ENCODE results near the gene NAA16.
A peak's percentile ranks its signal among the peaks of the same experiment; 100 is the strongest.
"Not testable (repeated sequence)": the region's sequence is repeated elsewhere in the genome, so short reads cannot be mapped to it uniquely, and the experiment has no call there.

NAA16 gene

GRCh38 chr13:41310963-41311405 lies at the start of gene NAA16:
Gene NAA16 (plus strand): TSS chr13:41311267. CDS start chr13:41311529, 262 bp downstream.
- peak; percentile 83 for DNase-seq

DNA sequence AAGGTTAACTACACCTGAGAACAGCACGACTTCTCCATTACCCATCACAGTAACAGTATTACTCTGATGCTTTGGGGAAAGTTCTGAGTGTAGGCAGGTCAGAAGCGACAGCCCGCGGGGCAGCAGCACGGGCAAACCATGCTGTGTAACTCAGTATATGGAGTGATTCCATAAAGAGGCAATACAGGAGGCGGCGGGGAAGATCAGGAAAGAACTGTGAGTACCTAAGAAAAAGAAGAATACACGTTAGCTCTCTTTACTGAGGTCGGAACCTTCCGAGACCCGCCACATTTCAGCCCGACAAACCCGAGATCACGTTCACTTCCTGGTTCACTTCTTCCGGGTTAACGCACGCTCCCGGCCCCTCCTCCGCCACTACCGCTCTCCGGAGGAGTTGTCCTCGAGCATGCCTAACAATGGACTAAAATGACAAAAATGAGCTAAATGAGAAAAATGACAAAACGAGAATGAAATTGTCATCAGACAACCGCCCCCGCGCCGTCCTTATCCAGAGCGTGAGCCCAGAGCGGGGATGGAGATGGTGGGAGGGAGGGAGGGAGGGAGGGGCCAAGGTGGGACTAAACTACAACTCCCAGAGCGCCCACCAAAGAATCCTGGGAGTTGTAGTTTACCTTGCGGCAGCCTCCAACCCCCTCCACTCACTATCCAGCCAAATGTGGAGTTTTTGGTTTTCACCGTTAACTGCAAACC lies 47.7 kb upstream of the NAA16 start, which contains the start of gene MTRF1:
TSS of gene MTRF1 (minus strand) at position 316 of the 711 bp plus-strand sequence. CDS start 2,669 bp downstream, outside the sequence.
- DNase-seq = peak; percentile 80

DNA sequence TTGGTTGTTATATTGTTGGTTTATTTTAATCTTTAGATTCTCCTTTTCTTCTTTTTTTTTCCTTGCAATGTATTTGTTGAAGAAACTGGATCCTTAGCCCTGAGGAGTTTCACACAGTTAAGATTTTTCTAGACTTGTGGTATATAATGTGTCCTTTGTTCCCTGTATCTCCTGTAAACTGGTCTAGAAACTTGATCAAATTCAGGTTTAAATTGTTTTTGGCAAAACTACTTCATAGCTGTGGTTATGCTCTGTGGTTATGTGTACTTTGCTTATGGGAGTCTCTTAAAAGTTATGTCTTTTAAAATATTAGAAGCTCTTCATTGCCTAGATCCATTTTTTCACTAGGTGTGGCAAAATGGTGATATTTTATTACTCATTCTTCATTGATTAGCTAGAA lies 44.0 kb upstream of the NAA16 start:
- no peak for DNase-seq

DNA sequence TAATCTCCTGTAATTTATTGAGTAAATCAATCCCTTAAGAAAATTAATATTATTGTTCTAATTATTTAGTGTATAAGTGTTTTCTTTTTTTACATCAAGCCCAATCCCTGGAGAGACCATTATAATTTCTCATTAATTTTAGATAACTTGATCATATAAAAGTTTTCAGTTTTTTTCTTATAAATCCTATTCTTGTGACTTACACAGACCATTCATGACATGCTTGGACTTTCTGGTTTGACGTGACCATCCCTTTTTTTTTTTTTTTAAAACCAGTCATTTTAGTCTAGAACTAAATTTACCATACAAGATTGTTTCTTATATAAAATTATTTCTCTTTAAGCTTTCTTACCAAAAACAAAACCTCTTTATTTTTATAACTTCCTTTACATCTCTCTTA lies 42.3 kb upstream of the NAA16 start:
- no peak for DNase-seq

DNA sequence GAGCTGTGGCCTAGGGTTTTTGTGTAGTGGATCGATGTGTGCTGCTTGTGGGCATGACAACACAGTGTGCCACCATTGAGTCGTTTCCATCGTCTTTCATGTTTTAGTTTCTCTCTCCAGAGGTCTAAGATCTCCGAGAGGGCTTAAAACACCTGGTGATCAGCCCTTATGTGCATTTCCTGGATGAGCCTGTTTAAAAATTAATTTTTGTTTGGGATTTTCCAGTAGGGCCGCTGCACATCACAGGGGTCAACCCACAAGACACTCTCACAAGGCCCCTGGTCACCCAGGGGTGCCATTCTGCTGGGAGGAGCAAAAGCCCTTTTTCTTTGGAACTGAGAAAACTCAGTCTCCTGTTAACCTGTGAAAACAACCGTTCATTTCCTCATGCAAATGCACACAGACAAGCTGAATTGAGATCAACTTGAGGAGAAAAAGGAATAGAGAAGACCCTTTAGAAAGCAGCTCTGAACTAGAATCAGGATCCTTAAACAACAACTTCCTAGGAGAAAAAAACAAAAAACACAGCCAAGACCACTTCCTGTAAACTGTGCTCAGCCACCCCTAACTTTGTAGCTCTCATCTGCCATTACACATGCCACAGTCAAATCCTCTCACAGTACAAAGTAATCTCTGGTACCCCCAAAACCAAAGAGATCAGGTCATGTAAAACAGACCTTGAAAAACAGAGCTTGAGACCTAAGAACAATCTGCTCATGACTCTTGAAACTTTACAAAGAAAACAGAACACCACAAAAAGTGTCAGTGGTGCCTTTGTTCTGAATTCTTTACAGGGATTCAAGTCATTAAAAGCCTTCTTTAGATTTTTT lies 39.4 kb upstream of the NAA16 start:
- DNase-seq = no peak

DNA sequence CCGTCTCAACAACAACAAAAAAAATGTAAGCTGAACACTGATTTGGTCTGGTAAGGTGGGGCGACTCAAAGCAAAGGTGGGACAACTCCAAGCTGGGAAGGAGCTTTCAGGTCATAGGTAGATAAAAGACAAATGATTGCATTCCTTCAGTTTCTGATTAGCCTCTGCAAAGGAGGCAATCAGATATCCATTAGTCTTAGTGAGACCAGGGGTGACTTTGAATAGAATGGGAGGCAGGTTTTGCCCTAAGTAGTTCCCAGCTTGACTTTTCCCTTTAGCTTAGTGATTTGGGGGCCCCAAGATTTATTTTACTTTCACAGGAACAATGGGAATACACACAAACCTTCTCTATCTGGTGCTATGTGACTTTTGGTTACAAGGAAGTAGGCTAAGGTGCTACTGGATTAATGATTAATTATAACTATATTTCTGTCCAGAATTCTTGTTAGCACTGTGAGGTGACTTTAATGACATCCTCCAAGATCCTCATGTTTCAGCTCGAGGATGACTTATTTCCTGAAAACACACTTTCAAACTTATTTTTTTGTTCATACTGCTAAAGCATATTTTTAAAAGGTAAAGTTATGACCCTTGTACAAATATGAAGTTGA lies 37.1 kb upstream of the NAA16 start:
- DNase-seq = no peak

DNA sequence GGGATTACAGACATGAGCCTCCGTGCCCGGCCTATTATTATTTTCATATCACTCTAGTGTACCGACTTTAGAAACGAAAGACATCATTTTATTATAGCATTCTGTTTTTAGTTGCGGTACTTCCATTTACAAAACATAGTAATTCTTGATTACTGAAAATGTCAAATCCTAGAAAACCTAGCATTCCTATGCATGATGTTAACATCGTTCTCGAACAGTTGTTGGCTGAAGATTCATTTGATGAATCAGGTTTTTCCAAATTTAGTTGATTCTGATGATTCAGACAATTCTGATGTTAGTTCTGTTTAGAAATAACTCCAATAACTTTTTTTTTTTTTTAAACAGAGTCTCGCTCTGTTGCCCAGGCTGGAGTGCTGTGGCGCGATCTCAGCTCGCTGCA lies 36.2 kb upstream of the NAA16 start:
- no peak for DNase-seq

GRCh38 chr13:41276824-41277223 lies 34.2 kb upstream of the NAA16 start:
- no peak for DNase-seq

DNA sequence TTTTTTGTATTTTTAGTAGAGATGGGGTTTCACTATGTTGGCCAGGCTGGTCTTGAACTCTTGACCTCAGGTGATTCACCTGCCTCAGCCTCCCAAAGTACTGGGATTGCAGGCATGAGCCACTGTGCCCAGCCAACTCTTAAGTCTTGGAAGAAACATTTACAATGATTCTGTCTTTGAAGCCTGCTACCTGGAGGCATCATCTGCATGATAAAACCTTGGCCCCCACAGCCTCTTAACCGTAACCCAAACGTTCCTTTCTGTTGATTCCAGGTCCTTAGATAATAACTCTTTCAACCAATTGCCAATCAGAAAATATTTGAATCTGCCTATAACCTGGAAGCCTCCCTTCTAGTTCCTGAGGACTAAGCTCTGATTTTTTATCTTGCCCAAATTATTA lies 31.9 kb upstream of the NAA16 start:
- DNase-seq = not testable (repeated sequence)

DNA sequence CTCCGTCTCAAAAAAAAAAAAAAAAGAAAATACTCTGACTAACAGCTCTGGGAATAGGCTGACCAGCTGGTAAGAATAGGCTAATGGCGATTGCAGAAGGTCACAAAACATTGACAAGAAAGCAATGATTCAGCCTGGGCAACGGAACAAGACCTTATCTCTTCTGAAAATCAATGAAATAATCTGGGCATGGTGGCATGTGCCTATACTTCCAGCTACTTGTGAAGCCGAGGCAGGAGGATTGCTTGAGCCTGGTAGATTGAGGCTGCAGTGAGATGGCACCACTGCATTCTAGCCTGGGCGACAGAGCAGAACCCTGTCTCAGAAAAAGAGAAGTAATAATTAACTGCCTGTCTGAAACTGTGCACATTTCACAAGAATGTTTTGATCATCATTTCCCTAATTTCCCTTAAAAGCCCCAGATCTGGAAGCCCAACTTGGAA lies 28.9 kb upstream of the NAA16 start:
- DNase-seq = peak; percentile 58

GRCh38 chr13:41284512-41285288 lies 26.4 kb upstream of the NAA16 start:
- peak; percentile 74 for DNase-seq

GRCh38 chr13:41286370-41286769 lies 24.7 kb upstream of the NAA16 start:
- no peak for DNase-seq

DNA sequence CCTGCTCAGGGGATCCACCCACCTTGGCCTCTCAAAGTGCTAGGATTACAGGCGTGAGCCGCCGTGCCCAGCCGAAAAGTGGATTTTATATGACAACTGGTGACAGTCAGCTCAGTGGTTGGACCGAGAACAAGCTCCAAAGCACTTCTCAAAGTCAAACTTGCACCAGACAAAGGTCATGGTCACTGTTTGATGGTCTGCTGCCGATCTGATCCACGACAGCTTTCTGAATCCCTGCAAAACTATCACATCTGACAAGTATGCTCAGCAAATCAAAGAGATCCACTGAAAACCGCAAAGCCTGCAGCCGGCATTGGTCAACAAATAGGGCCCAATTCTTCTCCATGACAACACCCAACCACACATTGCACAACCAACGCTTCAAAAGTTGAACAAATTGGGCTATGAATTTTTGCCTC lies 21.6 kb upstream of the NAA16 start:
- DNase-seq = no peak

- no peak for DNase-seq
Measured at GRCh38 chr13:41291246-41291645, 19.8 kb upstream of the NAA16 start.

DNA sequence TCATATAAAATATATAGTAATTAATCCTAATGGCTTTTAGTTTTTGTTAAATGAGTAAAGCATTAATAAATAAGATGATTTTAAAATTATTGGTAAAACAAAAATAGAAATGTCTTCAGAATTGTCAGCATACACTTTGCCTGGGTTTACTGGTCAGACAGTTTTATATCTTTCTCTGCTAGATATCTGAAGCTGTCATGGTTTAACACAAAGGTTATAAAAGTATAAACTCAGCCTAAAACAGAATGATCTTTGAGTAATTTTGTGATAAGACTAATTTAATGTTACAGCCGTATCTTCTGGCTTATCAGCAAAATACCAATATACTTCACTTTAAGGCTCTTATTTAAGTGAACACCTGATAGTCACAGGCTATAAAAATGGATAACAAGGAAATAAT lies 17.8 kb upstream of the NAA16 start:
- DNase-seq = no peak

DNA sequence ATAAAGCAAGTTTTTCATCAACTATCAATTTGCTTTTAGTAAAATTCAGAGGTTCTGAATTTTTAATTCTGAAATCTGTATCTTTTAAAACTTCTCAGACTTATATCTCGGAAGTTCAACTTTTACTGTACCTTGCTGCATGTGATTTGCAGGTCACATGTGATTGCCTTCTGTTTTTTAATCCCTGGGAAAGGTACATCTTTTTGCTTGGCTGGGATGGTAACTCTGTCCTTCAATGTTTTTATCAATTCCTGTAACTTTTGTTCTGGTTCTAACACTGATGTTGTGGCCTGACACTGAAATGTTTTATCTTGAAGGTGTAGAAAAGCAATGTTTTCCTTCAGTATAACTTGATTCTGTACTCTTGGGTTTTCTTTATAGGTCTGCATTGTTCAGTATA lies 16.2 kb upstream of the NAA16 start:
- DNase-seq = no peak

DNA sequence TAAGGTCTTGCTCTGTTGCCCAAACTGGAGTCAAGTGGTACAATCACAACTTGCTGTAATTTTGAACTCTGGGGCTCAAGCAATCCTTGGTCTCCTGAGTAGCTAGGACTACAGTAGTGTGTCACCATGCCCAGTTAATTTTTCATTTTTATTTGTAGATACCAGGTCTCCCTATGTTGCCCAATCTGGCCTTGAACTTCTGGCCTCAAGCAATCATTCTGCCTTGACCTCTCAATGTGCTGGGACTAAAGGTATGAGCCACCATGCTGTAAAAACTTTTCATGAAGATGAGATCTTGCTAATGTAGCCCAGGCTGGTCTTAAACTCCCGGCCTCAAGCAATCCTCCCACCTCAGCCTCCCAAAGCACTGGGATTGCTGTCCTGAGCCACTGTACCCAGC lies 15.1 kb upstream of the NAA16 start:
- DNase-seq = no peak

- DNase-seq = no peak
Measured at GRCh38 chr13:41296879-41297646, 14.0 kb upstream of the NAA16 start.

DNA sequence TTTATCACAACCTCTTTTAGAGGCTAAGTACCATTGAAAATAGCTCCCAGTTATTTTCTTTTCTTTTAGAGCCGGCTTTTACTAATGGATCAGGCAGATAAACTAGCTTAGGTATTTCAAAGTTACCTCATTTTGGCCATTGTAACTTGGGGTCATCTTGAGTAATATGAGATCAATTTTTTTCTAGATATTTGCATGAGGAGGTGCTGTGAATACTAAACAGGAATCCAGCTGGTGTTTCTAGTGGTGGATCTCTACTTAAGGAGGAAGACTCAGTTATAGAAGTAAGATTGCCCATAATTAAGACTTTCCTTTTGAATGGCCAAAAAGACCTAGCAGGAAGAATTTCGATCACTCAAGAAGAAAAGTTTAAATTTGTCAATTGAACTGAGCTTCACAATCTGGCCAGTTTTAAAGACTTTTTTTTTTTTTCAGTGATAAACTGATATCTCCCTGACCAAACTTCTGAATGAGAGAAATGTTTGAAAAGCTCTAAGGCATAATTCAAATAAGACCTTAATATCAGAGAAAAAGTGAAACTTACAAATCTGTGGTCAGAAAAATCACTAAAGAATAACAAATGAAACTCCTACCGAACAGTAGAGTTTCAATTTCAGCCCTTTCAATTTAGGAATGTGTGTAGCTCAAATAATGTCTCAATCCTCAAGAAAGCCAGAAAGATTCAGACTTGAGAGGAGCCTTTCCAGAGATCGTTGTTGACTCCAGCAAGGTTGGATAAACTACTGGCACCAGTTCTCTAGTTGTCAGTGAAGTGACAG lies 11.6 kb upstream of the NAA16 start:
- no peak for DNase-seq

DNA sequence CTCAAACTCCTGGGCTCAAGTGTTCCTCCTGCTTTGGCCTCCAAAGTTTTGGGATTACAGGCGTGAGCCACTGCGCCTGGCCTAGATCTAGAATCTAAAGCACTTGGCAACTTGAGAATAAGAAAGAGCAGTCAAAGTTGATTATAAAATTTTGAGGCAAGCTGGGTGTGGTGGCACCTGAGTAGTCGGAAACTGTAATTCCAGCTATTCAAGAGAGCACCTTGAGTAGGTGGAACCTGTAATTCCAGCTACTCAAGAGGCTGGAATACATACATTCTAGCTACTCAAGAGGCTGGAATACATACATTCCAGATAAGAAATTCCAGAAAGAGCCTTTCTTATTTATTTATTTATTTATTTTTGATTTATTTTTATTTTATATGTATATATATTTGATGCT lies 8.3 kb upstream of the NAA16 start:
- DNase-seq = no peak

DNA sequence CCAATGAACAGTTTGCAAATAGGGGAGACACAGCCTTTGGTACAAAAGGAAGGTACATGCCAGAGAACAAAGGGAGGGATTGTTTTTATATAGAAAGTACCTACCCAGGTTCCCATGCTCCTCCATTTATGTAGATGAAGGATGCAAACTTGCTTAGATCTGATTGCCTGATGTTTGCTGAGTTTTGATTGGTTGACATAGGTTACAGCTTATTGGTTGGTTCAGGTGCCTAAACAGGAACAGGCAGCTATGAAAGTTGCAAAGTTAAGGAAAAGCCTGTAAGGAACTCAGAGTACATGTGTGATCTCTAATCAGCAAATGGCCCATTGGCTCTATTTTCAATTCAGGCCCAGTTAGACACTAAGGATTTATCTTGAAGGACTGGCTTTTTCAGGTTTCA lies 6.5 kb upstream of the NAA16 start:
- DNase-seq = no peak

Data from kidney glomerular epithelial cell (primary cell).